HepG2 (cell line): ENCODE results near the gene MB. TPM values are rescaled to one million over a fixed set of nuclear protein-coding genes. Genes with fewer than 3 reads are reported as not detected.

Source experiments
- ATAC-seq: fragments of 200-7000 bp; cut with Tn5 transposase; 3 replicates; pipeline ENCODE4 v1.9.1; 2020; ENCODE audit warnings: mild to moderate bottlenecking, moderate library complexity
- BruUV-seq: library from RNA; stranded (reverse); fragments of 400-500 nt; replicated peaks from 2 replicates; lab custom pipeline; 2021; lab: Mats Ljungman, UMichigan
- CTCF ChIA-PET: fragments of 300-600 bp; formaldehyde crosslinking; extraction: SDS; loops from one replicate; lab custom pipeline; 2021; ENCODE audit warnings: low total read pairs, inconsistent platforms, low intra/inter-chr PET ratio; lab: Yijun Ruan, JAX
- POLR2A ChIA-PET: fragments of 350-600 bp; sonication (Branson Sonifier 250); formaldehyde crosslinking; loops from one replicate; lab custom pipeline; 2020; ENCODE audit warnings: antibody characterized with exemption, inconsistent platforms; lab: Yijun Ruan, JAX
- DNase-seq: peaks from one replicate; pipeline ENCODE4 v3.0.0-alpha.2; 2015; ENCODE audit warnings: low spot score
- FAIRE-seq: peaks from 3 replicates; lab custom pipeline; 2011; peaks lifted over from hg19 to GRCh38; lab: Jason Lieb, UNC
- H2AFZ ChIP-seq: one replicate; pipeline ENCODE4 v1.6.1; 2011; ENCODE audit warnings: low read length, inconsistent platforms
- H3K27ac ChIP-seq: fragments of 300-600 bp; 3 replicates; pipeline ENCODE4 v1.8.0; 2011; ENCODE audit warnings: mixed run types, mild to moderate bottlenecking, mixed read lengths, low read length, inconsistent platforms; ENCODE audit not compliant: insufficient read depth; ENCODE audit errors: extremely low read length
- H3K27me3 ChIP-seq, 2 experiments: fragments of 200-600 bp in 1 of 2; 2 replicates in 1 of 2; 3 replicates in 1 of 2; pipeline versions ENCODE4 v1.6.0 to v1.8.0; 2011; ENCODE audit warnings: low read length in 2 of 2, mild to moderate bottlenecking in 2 of 2, moderate library complexity in 2 of 2, inconsistent platforms in 1 of 2; ENCODE audit not compliant: insufficient read depth in 2 of 2, control insufficient read depth in 1 of 2
- H3K36me3 ChIP-seq, 2 experiments: fragments of 200-600 bp in 1 of 2; replicated peaks in 1 of 2; 2 replicates in 1 of 2; 3 replicates in 1 of 2; pipeline versions ENCODE4 v1.5.1 to v1.8.0; 2011; ENCODE audit warnings: low read length in 2 of 2, inconsistent platforms in 1 of 2; ENCODE audit not compliant: insufficient read depth in 2 of 2, control insufficient read depth in 1 of 2
- H3K4me1 ChIP-seq: 2 replicates; pipeline ENCODE4 v1.5.1; 2012; ENCODE audit warnings: low read length, inconsistent platforms; ENCODE audit not compliant: insufficient read depth
- H3K4me2 ChIP-seq: 2 replicates; pipeline ENCODE4 v1.6.0; 2011; ENCODE audit warnings: low read depth, low read length, inconsistent platforms
- H3K4me3 ChIP-seq, 3 experiments: fragments of 200-600 bp in 1 of 3; sonication (generic), shearing (Covaris generic) in 1 of 3; replicated peaks in 1 of 3; 2 replicates each; pipeline ENCODE4 v1.5.1; 2011 to 2016; ENCODE audit warnings: low read length in 3 of 3, inconsistent platforms in 2 of 3, low read depth in 2 of 3, mild to moderate bottlenecking in 2 of 3, control low read depth in 1 of 3, mixed read lengths in 1 of 3; ENCODE audit not compliant: insufficient read depth in 1 of 3
- H3K79me2 ChIP-seq: one replicate; pipeline ENCODE4 v1.6.1; 2011; ENCODE audit warnings: low read length, inconsistent platforms; ENCODE audit not compliant: insufficient read depth
- H3K9ac ChIP-seq: 2 replicates; pipeline ENCODE4 v1.6.0; 2011; ENCODE audit warnings: mild to moderate bottlenecking, low read depth, low read length, inconsistent platforms; ENCODE audit not compliant: insufficient read depth
- H3K9me3 ChIP-seq: 2 replicates; pipeline ENCODE4 v1.5.1; 2012; ENCODE audit warnings: mild to moderate bottlenecking, low read length
- H4K20me1 ChIP-seq: 2 replicates; pipeline ENCODE4 v1.6.0; 2011; ENCODE audit warnings: inconsistent platforms, mild to moderate bottlenecking, low read length, moderate library complexity; ENCODE audit not compliant: insufficient read depth
- CBX2 ChIP-seq, 2 experiments: fragments of 200-600 bp in 1 of 2; sonication (generic); formaldehyde crosslinking in 1 of 2; IDR thresholded peaks; 2 replicates each; pipeline versions ENCODE4 v1.7.0 to v1.8.1; 2018 to 2022; ENCODE audit warnings: low read depth in 2 of 2, low read length in 1 of 2, mild to moderate bottlenecking in 1 of 2, missing genetic modification reagents in 1 of 2
- DMAP1 ChIP-seq: IDR thresholded peaks from 2 replicates; pipeline ENCODE4 v1.6.1; 2016
- ELF1 ChIP-seq: sonication (generic); formaldehyde crosslinking; IDR thresholded peaks from 2 replicates; pipeline ENCODE4 v1.4.0; 2020; ENCODE audit warnings: missing genetic modification reagents
- MIXL1 ChIP-seq: IDR thresholded peaks from 2 replicates; pipeline ENCODE4 v1.6.1; 2016
- TBP ChIP-seq: sonication (generic); formaldehyde crosslinking; IDR thresholded peaks from 2 replicates; pipeline ENCODE4 v1.5.0; 2020; ENCODE audit warnings: missing genetic modification reagents
- ZNF407 ChIP-seq: sonication (generic); formaldehyde crosslinking; IDR thresholded peaks from one replicate; pipeline ENCODE4 v1.5.1; 2020; ENCODE audit warnings: mild to moderate bottlenecking, missing genetic modification reagents; ENCODE audit errors: not compliant biosample characterization
- WGBS: methylation state at CpG from one replicate; pipeline ENCODE4 v1.1.6; 2017; ENCODE audit warnings: low lambda C conversion rate; 5-methylcytosine and 5-hydroxymethylcytosine counted together
- in situ Hi-C: cut with HindIII; loops from 2 replicates; pipeline ENCODE4 v1.10.0; 2017; ENCODE audit warnings: low pct_unique_long_range_greater_than_20kb; ENCODE audit not compliant: extremely low pct_ligation_motif_present
- intact Hi-C: fragments of 100-400 bp; cut with micrococcal nuclease; formaldehyde crosslinking; loops from one replicate; pipeline ENCODE4 v1.10.0; 2022; ENCODE audit not compliant: unreplicated experiment
- polyA plus RNA-seq, 8 experiments: library from polyadenylated mRNA; depleted of rRNA in 3 of 8; stranded (reverse) in 7 of 8; unstranded in 1 of 8; fragments of >200 nt; fragmentation: Illumina TruSeq in 4 of 8; extraction: Trizol in 4 of 8; gene quantifications; 2 replicates each; pipeline versions ENCODE4 v1.2.1 to v1.2.3, GENCODE V29; 2011 to 2016; ENCODE audit warnings: low read depth in 4 of 8, missing spikeins in 1 of 8, mixed read lengths in 1 of 8; ENCODE audit not compliant: insufficient read depth in 1 of 8
- total RNA-seq, 5 experiments: library from RNA; depleted of rRNA; stranded (reverse); fragments of >200 nt; fragmentation: Illumina TruSeq; extraction: Trizol; gene quantifications; 2 replicates each; pipeline ENCODE4 v1.2.3, GENCODE V29; 2016; ENCODE audit warnings: low read depth in 1 of 5
- TF ChIP-seq, protein P1 (sequence below): sonication (generic); formaldehyde crosslinking; IDR thresholded peaks from 2 replicates; pipeline ENCODE4 v1.4.0; 2020; ENCODE audit warnings: mild to moderate bottlenecking, missing genetic modification reagents

MB gene
- total and polyA plus RNA-seq, 2 of the 13 experiments (the other 11 are each of a cell fraction or from before 2014, with no cell fraction given) = 0.07 TPM; not detected in 1

DNA sequence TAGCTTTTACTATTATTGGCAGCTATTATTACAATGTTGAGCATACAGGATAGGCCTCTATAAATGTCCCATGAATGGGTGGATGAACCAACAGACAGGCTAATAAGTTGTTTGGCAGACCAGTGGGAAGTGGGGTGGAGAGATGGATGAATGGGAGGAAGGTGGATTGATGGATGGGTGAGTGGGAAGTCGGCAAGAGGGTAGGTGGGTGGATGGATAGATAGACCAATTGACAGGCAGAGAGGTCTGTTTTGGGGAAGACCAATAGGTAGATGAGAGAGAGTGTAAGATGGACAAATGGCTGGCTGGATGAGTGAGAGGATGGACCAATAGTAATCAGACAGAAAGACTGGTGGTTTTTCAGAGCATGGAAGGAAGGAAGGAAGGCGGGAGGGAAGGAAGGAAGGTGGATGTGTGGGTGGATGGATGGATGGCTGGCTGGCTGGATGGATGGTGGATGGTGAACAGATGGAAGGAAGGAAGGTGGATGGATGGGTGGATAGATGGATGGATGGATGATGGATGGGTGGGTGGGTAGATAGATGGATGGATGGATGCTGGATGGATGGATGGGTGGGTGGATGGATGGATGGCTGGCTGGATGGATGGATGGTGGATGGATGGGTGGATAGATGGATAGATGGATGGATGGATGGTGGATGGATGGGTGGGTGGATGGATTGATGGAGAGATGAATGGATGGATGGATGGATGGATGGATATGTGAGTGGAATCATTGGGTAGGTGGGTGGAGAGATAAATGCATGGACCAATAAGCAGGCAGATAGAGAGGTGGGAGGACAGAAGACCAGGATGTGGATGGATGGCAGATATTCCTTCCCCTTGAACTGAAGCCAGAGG lies 39.1 kb downstream of the MB start:
- no peaks in the 10 kb centered on the region for H3K36me3 ChIP-seq
- in situ Hi-C loops (no loop called here), intact Hi-C loops (no loop called here)
- H3K9ac ChIP-seq = no peak overlapping the region
- ATAC-seq = no peak
- WGBS = 15% methylated on average over 2 of the region's 2 CpGs
- no peaks in the 10 kb centered on the region for H4K20me1 ChIP-seq
- no peak overlapping the region for H3K27ac ChIP-seq
- FAIRE-seq = no peak
- no peak overlapping the region for H3K4me2 ChIP-seq
- peaks cover 0 to 10% of the 10 kb centered on the region in 2 experiments; a peak in 1 of 5 replicates for H3K27me3 ChIP-seq
- POLR2A ChIA-PET = no interaction called here
- H2AFZ ChIP-seq = no peak overlapping the region
- CTCF ChIA-PET = no interaction called here
- no peaks in the 10 kb centered on the region for H3K4me1 ChIP-seq
- no TSS peak for BruUV-seq
- no peak overlapping the region for H3K4me3 ChIP-seq
- DNase-seq = no peak
- no peaks in the 10 kb centered on the region for H3K9me3 ChIP-seq
- H3K79me2 ChIP-seq = no peaks in the 10 kb centered on the region
- TF ChIP-seq CBX2 (IDR thresholded peaks at IDR 0.05; ENCODE audit: low read depth, low read length) (no peak), CBX2 (CRISPR knock-in tag; IDR thresholded peaks at IDR 0.05; ENCODE audit: low read depth) (no peak), ELF1 (CRISPR knock-in tag) (no peak), MIXL1 (CRISPR knock-in tag) (no peak), DMAP1 (no peak), ZNF407 (CRISPR knock-in tag) (no peak), TBP (CRISPR knock-in tag) (no peak)
- TF ChIP-seq, protein P1, sequence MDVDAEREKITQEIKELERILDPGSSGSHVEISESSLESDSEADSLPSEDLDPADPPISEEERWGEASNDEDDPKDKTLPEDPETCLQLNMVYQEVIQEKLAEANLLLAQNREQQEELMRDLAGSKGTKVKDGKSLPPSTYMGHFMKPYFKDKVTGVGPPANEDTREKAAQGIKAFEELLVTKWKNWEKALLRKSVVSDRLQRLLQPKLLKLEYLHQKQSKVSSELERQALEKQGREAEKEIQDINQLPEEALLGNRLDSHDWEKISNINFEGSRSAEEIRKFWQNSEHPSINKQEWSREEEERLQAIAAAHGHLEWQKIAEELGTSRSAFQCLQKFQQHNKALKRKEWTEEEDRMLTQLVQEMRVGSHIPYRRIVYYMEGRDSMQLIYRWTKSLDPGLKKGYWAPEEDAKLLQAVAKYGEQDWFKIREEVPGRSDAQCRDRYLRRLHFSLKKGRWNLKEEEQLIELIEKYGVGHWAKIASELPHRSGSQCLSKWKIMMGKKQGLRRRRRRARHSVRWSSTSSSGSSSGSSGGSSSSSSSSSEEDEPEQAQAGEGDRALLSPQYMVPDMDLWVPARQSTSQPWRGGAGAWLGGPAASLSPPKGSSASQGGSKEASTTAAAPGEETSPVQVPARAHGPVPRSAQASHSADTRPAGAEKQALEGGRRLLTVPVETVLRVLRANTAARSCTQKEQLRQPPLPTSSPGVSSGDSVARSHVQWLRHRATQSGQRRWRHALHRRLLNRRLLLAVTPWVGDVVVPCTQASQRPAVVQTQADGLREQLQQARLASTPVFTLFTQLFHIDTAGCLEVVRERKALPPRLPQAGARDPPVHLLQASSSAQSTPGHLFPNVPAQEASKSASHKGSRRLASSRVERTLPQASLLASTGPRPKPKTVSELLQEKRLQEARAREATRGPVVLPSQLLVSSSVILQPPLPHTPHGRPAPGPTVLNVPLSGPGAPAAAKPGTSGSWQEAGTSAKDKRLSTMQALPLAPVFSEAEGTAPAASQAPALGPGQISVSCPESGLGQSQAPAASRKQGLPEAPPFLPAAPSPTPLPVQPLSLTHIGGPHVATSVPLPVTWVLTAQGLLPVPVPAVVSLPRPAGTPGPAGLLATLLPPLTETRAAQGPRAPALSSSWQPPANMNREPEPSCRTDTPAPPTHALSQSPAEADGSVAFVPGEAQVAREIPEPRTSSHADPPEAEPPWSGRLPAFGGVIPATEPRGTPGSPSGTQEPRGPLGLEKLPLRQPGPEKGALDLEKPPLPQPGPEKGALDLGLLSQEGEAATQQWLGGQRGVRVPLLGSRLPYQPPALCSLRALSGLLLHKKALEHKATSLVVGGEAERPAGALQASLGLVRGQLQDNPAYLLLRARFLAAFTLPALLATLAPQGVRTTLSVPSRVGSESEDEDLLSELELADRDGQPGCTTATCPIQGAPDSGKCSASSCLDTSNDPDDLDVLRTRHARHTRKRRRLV (CRISPR knock-in tag) = no peak
